Pericardium fibroblast (primary cell): ENCODE data around the gene KRI1. TPM values are rescaled to one million over a fixed set of nuclear protein-coding genes. Genes with fewer than 3 reads are reported as not detected.

Experiments
- total RNA-seq: library from RNA; depleted of rRNA; stranded (reverse); fragments of >200 nt; gene quantifications from 2 replicates; pipeline ENCODE4 v1.2.3, GENCODE V29; 2015

The KRI1 gene
- total RNA-seq, result 11.3 and 14.1 TPM in 2 replicates

DNA sequence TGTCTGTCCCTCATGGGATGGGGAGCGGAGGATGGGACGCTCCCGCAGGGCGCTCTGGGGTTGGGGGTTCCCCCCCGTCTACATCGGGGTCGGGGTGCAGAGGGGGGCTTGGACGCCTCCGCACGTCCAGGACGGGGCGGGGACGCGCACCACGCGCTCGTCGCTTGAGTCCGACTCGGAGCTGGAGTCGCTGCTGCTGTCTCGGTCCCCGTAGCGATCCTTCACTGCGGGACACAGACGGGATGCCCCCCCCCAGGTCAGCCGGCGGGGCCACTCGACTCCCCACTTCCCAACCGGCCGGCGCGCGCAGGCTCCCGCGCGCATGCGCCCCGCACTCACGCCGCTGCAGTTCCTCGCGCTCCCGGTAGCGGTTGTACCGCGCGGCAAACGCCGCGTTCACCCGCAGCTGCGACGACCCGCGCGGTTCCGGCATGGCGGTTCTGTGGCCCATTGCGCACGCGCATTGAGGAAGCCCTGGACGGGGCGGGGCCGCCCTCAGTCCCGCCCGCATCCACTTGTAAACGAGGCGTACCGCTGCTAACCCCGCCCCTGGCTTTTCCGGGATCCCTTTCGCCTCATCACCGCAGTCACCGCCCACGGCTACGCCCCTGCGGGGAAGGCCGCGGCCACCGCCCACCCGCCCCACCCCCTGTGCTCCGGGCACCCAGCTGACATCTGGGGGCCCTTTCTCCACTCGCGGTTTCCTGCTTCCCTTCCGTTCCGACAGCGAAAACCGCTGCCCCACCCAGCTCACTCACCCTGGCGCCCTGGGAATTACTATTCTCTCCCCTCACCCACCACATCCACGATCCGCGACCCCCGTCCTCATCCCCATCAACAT is at the start of gene KRI1:
Gene KRI1 (minus strand): TSS at position 444 of the 841 bp plus-strand sequence. CDS start 11 bp downstream, at position 433.

DNA sequence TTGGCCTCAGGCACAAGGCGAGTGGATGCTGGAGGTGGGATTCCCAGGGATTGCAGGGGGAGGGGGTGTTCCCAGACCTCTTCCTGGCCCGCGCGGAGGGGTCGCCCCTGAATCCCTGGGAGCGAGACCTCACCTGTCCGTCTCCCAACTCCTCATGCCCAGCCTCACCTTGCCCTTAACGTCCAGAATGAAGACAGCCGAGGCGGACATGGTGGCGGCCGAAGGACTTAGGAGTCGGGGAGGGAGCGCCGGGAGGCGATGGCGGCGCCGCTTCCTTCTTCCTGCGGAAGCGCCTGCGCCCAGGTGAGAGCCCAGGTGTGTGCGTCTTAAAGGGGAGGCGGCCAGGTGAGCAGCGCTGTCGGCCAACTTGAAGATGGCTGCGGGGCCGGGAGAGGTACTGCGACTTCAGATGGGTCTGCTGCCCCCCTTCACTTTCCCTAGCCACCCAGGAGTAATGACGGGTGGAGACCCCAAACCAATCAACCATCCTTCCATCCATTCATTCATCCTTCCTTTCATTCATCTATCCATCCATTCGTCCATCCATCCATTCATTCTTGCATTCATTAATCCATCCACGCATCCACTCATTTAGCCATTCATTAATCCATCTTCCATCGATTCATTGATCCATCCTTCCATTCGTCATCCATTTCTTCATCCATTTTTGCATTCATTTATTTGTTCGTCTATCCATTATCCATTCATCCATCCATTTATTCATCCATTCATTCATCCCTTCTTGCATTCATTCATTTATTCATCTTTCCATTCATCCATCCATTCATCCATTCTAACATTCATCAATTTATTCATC is 21.4 kb upstream of the KRI1 start, which contains the start of gene AP1M2:
Gene AP1M2 (minus strand): TSS at position 291 of the 817 bp plus-strand sequence. CDS start 81 bp downstream, at position 210.

GRCh38 chr19:10568826-10569651 is 3.2 kb upstream of the KRI1 start, which contains the start of gene CDKN2D:
TSS of gene CDKN2D (minus strand) at chr19:10568979. CDS start at chr19:10568653, 326 bp downstream.

GRCh38 chr19:10543420-10544241 is 22.2 kb downstream of the KRI1 start, which contains the start of gene ATG4D:
TSS of gene ATG4D (plus strand) at chr19:10543904. CDS start at chr19:10544091, 187 bp downstream.

DNA sequence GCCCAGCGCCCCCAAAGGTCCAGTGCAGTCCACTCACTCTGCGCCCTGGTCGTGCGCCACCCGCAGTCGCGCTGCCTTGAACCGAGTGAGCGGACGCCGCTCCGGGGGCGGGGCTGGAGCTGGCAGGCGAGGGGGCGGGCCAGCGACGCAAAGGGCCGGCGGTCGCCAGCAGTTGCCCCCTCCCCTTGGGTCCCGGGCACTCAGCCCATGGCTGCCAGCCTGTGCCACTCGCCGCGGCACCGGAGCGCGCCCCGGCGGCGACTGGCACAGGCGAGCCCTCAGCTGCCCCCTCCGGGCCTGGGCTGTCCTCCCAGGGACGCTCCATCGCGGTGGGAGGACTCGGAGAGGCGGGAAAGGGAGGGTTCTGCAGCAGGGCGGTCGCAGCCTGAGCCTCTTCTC is 48.5 kb downstream of the KRI1 start, which contains the start of gene S1PR5:
Gene S1PR5 (minus strand): TSS at position 87 of the 399 bp plus-strand sequence. CDS start 2,436 bp downstream, outside the sequence.

Other genes with a start within 250 kb of the KRI1 start
- gene FDX2, start 250.0 kb downstream of the KRI1 start, total RNA-seq, result 20.1 and 26.8 TPM in 2 replicates
- gene RAVER1, start 232.5 kb downstream of the KRI1 start, total RNA-seq, result 20.7 and 32.5 TPM in 2 replicates
- 6.8 and 7.8 TPM in 2 replicates for gene ICAM3, start 226.4 kb downstream of the KRI1 start, total RNA-seq
- gene TYK2, start 185.4 kb downstream of the KRI1 start, total RNA-seq, result 68.0 and 74.8 TPM in 2 replicates
- 157 and 169 TPM in 2 replicates for gene CDC37, start 162.5 kb downstream of the KRI1 start, total RNA-seq
- gene PDE4A, start 145.5 kb downstream of the KRI1 start, total RNA-seq, result 5.4 and 15.4 TPM in 2 replicates
- 53.6 and 78.1 TPM in 2 replicates for gene KEAP1, start 62.7 kb downstream of the KRI1 start, total RNA-seq
- 1.1 and 5.4 TPM in 2 replicates for gene S1PR5, start 48.6 kb downstream of the KRI1 start, total RNA-seq
- 15.8 and 28.4 TPM in 2 replicates for gene ATG4D, start 22.1 kb downstream of the KRI1 start, total RNA-seq
- 2.3 and 5.7 TPM in 2 replicates for gene CDKN2D, start 3.0 kb upstream of the KRI1 start, total RNA-seq
- 2.3 TPM in 1 of 2 replicates, not detected in the other for gene AP1M2, start 21.3 kb upstream of the KRI1 start, total RNA-seq
- gene SLC44A2, start 59.5 kb upstream of the KRI1 start, total RNA-seq, result 57.5 and 91.6 TPM in 2 replicates
- gene ILF3, start 88.3 kb upstream of the KRI1 start, total RNA-seq, result 53.7 and 53.8 TPM in 2 replicates
- gene QTRT1, start 135.4 kb upstream of the KRI1 start, total RNA-seq, result 24.7 and 35.3 TPM in 2 replicates
- gene DNM2, start 152.1 kb upstream of the KRI1 start, total RNA-seq, result 54.1 and 75.5 TPM in 2 replicates